Measurements from ENCODE around the gene AFF3.
"Not testable (repeated sequence)": the region's sequence is repeated elsewhere in the genome, so short reads cannot be mapped to it uniquely, and the experiment has no call there.

Gene AFF3

DNA sequence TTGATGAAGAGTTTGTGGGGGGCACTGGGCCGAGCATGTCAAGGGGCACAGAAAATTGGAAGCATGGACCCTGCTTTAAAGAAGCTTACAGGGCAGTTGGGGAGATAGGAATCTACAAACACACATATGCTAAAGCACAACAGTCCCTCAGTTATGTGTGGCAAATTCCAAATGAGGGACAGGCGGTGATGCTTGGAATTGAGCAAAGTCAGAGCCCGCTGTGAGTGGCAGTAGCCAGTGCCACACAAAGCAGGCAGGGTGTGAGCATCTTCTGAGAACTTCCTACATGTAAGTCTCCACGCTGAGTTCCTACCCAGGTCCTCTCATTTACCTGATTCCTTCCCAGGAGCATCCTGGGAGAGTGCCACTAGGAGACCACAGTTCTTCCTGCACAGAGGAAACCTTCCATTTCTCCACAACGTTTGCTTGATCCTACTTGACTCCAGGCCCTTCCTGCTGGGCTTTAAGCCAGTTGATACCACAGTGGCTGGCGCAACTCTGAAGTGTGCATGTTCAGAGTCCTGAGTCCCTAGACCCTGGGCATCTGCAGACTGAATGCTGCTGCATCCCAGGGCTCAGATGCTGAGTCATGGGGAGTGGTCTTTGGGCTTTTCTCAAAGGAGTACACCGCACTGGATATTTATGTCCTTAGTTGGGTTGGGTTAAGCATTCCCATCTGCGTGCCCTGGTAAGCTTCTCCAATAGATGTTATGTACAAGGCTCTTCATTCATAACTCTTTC is 365.3 kb downstream of the AFF3 start:
- Histone ChIP-seq H3K27me3 (replicated peaks; ENCODE audit: control insufficient read depth, insufficient read depth, low read length, poor library complexity, severe bottlenecking) (no peaks in the 10 kb centered on the region), H3K4me1 (ENCODE audit: control insufficient read depth, insufficient read depth, low read length, poor library complexity, severe bottlenecking) (no peaks in the 10 kb centered on the region), H3K4me3 (ENCODE audit: insufficient read depth, low read depth, low read length, poor library complexity, severe bottlenecking) (no peak overlapping the region), H3K9me3 (ENCODE audit: control insufficient read depth, low read length) (no peaks in the 10 kb centered on the region), H3K27ac (ENCODE audit: insufficient read depth, low read length, poor library complexity, severe bottlenecking) (no peak overlapping the region), H3K36me3 (ENCODE audit: control insufficient read depth, insufficient read depth, low read length) (no peaks in the 10 kb centered on the region)
- DNase-seq = no peak

- H3K27me3 ChIP-seq (replicated peaks; ENCODE audit: control insufficient read depth, insufficient read depth, low read length, poor library complexity, severe bottlenecking) = no peaks in the 10 kb centered on the region
- no peaks in the 10 kb centered on the region for H3K4me1 ChIP-seq (ENCODE audit: control insufficient read depth, insufficient read depth, low read length, poor library complexity, severe bottlenecking)
- no peak overlapping the region for H3K27ac ChIP-seq (ENCODE audit: insufficient read depth, low read length, poor library complexity, severe bottlenecking)
- no peak for DNase-seq
- no peaks in the 10 kb centered on the region for H3K9me3 ChIP-seq (ENCODE audit: control insufficient read depth, low read length)
- no peaks in the 10 kb centered on the region for H3K36me3 ChIP-seq (ENCODE audit: control insufficient read depth, insufficient read depth, low read length)
- H3K4me3 ChIP-seq (ENCODE audit: insufficient read depth, low read depth, low read length, poor library complexity, severe bottlenecking) = no peak overlapping the region
Observed at GRCh38 chr2:99776206-99776905, 366.0 kb downstream of the AFF3 start.

- DNase-seq = no peak
- no peaks in the 10 kb centered on the region for H3K27me3 ChIP-seq (replicated peaks; ENCODE audit: control insufficient read depth, insufficient read depth, low read length, poor library complexity, severe bottlenecking)
- no peaks in the 10 kb centered on the region for H3K9me3 ChIP-seq (ENCODE audit: control insufficient read depth, low read length)
- no peak overlapping the region for H3K4me3 ChIP-seq (ENCODE audit: insufficient read depth, low read depth, low read length, poor library complexity, severe bottlenecking)
- H3K27ac ChIP-seq (ENCODE audit: insufficient read depth, low read length, poor library complexity, severe bottlenecking) = no peak overlapping the region
- H3K4me1 ChIP-seq (ENCODE audit: control insufficient read depth, insufficient read depth, low read length, poor library complexity, severe bottlenecking) = no peaks in the 10 kb centered on the region
- H3K36me3 ChIP-seq (ENCODE audit: control insufficient read depth, insufficient read depth, low read length) = no peaks in the 10 kb centered on the region
Observed at GRCh38 chr2:99775585-99775984, 366.8 kb downstream of the AFF3 start.

GRCh38 chr2:99773642-99774041 is 368.7 kb downstream of the AFF3 start:
- H3K36me3 ChIP-seq (ENCODE audit: control insufficient read depth, insufficient read depth, low read length); H3K4me3 ChIP-seq (ENCODE audit: insufficient read depth, low read depth, low read length, poor library complexity, severe bottlenecking); H3K27ac ChIP-seq (ENCODE audit: insufficient read depth, low read length, poor library complexity, severe bottlenecking); H3K9me3 ChIP-seq (ENCODE audit: control insufficient read depth, low read length); H3K4me1 ChIP-seq (ENCODE audit: control insufficient read depth, insufficient read depth, low read length, poor library complexity, severe bottlenecking); DNase-seq; H3K27me3 ChIP-seq (replicated peaks; ENCODE audit: control insufficient read depth, insufficient read depth, low read length, poor library complexity, severe bottlenecking): not testable (repeated sequence)

GRCh38 chr2:99772591-99773331 is 369.6 kb downstream of the AFF3 start:
- Histone ChIP-seq H3K4me3 (ENCODE audit: insufficient read depth, low read depth, low read length, poor library complexity, severe bottlenecking) (no peak overlapping the region), H3K36me3 (ENCODE audit: control insufficient read depth, insufficient read depth, low read length) (no peaks in the 10 kb centered on the region), H3K27ac (ENCODE audit: insufficient read depth, low read length, poor library complexity, severe bottlenecking) (no peak overlapping the region), H3K9me3 (ENCODE audit: control insufficient read depth, low read length) (no peaks in the 10 kb centered on the region), H3K4me1 (ENCODE audit: control insufficient read depth, insufficient read depth, low read length, poor library complexity, severe bottlenecking) (no peaks in the 10 kb centered on the region), H3K27me3 (replicated peaks; ENCODE audit: control insufficient read depth, insufficient read depth, low read length, poor library complexity, severe bottlenecking) (no peaks in the 10 kb centered on the region)
- no peak for DNase-seq

DNA sequence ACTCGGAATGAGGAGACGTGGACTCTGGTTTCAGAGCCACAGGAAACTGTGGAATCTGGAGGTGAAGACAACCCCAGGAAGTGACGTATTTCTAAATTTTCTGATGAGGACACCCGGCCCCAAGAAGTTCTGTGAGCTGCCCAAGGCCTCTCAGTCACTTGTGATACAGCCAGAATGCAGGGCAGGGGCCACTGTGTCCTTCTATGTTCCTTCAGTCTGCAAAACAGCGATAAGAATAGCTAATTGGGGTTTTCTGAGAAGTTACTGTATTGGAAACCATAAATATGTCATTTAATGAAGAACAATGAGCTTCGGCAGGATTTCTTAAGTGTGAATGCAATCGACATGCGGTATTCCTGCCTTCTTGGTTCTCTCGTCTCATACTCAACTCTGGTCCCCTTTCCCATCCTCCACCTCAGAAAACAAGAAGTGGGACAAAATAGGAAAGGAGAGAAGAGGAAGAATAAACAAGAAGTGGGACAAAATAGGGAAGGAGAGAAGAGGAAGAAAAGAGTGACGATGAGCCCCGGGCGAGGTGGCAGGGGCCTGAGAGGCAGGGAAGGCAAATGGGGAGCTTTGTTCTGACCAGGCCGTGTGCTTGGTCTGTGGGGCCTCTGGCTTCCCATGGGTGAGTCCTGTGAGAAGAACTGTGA is 370.6 kb downstream of the AFF3 start:
- DNase-seq = no peak
- Histone ChIP-seq H3K36me3 (ENCODE audit: control insufficient read depth, insufficient read depth, low read length) (no peaks in the 10 kb centered on the region), H3K4me1 (ENCODE audit: control insufficient read depth, insufficient read depth, low read length, poor library complexity, severe bottlenecking) (no peaks in the 10 kb centered on the region), H3K9me3 (ENCODE audit: control insufficient read depth, low read length) (no peaks in the 10 kb centered on the region), H3K27ac (ENCODE audit: insufficient read depth, low read length, poor library complexity, severe bottlenecking) (no peak overlapping the region), H3K4me3 (ENCODE audit: insufficient read depth, low read depth, low read length, poor library complexity, severe bottlenecking) (no peak overlapping the region), H3K27me3 (replicated peaks; ENCODE audit: control insufficient read depth, insufficient read depth, low read length, poor library complexity, severe bottlenecking) (no peaks in the 10 kb centered on the region)

DNA sequence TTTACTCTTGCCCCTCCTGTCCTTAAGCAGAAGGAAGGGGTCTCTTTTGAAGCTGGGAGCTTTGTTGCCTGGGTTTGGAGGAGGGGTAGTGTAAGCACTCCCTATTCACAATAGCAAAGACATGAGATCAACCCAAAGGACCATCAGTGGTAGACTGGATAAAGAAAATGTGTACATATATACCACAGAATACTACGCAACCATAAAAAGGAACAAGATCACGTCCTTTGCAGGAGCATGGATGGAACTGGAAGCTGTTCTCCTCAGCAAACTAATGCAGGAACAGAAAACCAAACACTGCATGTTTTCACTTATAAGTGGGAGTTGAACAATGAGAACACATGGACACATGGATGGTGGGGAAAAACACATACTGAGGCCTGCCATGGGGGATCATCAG is 371.5 kb downstream of the AFF3 start:
- no peaks in the 10 kb centered on the region for H3K9me3 ChIP-seq (ENCODE audit: control insufficient read depth, low read length)
- H3K27me3 ChIP-seq (replicated peaks; ENCODE audit: control insufficient read depth, insufficient read depth, low read length, poor library complexity, severe bottlenecking) = no peaks in the 10 kb centered on the region
- no peaks in the 10 kb centered on the region for H3K4me1 ChIP-seq (ENCODE audit: control insufficient read depth, insufficient read depth, low read length, poor library complexity, severe bottlenecking)
- no peaks in the 10 kb centered on the region for H3K36me3 ChIP-seq (ENCODE audit: control insufficient read depth, insufficient read depth, low read length)
- no peak overlapping the region for H3K27ac ChIP-seq (ENCODE audit: insufficient read depth, low read length, poor library complexity, severe bottlenecking)
- no peak for DNase-seq
- H3K4me3 ChIP-seq (ENCODE audit: insufficient read depth, low read depth, low read length, poor library complexity, severe bottlenecking) = no peak overlapping the region

DNA sequence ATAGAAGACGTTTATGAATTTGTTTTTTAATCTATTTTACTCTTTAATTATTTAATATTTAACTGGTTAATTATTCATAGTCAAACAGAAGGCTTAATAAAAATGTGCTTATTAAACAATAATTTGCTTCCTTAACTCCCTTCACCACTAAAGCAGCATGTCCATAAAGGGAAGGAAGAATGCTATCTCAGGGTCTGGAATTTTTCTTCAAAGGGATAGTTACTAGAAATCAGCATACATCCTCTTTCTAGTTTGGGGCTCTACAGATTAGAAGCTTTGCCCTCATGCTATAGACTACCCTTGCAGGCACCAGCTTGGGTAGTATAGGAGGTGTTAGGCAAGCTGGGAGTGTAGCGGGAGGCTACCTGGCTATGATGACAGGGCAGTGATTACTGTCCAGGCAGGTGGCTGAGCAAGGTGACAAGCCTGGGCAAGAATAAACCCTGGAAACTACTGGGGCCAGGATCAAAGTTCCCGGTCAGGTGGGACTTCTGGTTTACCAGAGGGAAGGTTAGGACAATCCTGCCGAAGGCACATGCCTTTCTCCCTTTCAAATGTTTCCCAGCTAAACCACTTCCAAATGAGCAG is 376.6 kb downstream of the AFF3 start:
- H3K27me3 ChIP-seq (replicated peaks; ENCODE audit: control insufficient read depth, insufficient read depth, low read length, poor library complexity, severe bottlenecking) = no peaks in the 10 kb centered on the region
- H3K4me1 ChIP-seq (ENCODE audit: control insufficient read depth, insufficient read depth, low read length, poor library complexity, severe bottlenecking) = no peaks in the 10 kb centered on the region
- H3K9me3 ChIP-seq (ENCODE audit: control insufficient read depth, low read length) = no peaks in the 10 kb centered on the region
- DNase-seq = no peak
- no peaks in the 10 kb centered on the region for H3K36me3 ChIP-seq (ENCODE audit: control insufficient read depth, insufficient read depth, low read length)
- no peak overlapping the region for H3K4me3 ChIP-seq (ENCODE audit: insufficient read depth, low read depth, low read length, poor library complexity, severe bottlenecking)
- no peak overlapping the region for H3K27ac ChIP-seq (ENCODE audit: insufficient read depth, low read length, poor library complexity, severe bottlenecking)

DNA sequence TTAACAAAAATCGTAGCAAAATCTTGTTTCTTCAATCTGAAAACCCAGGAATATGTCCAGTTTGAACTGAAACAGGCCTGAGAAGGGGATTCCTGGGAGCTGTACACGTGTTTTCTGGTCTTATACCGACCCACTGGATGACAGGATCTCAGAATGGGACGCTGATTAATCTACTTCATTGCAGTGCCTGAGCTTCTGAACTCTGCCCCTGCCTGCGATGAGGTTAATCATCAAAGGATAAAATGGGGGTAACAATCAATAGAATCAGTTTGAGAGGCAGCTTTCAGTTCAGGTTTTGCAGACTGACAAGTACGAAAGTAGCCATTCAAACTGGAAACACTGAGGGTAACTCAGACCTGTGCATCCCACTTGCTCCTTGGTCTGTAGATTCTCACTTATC is 378.6 kb downstream of the AFF3 start:
- no peaks in the 10 kb centered on the region for H3K9me3 ChIP-seq (ENCODE audit: control insufficient read depth, low read length)
- no peaks in the 10 kb centered on the region for H3K4me1 ChIP-seq (ENCODE audit: control insufficient read depth, insufficient read depth, low read length, poor library complexity, severe bottlenecking)
- no peak overlapping the region for H3K27ac ChIP-seq (ENCODE audit: insufficient read depth, low read length, poor library complexity, severe bottlenecking)
- no peak overlapping the region for H3K4me3 ChIP-seq (ENCODE audit: insufficient read depth, low read depth, low read length, poor library complexity, severe bottlenecking)
- H3K27me3 ChIP-seq (replicated peaks; ENCODE audit: control insufficient read depth, insufficient read depth, low read length, poor library complexity, severe bottlenecking) = no peaks in the 10 kb centered on the region
- H3K36me3 ChIP-seq (ENCODE audit: control insufficient read depth, insufficient read depth, low read length) = no peaks in the 10 kb centered on the region
- DNase-seq = no peak

Data from effector memory CD4-positive, alpha-beta T cell (primary cell).